NOMO-1 treated with dmso at 0.1 percent for 144 hours (cell line): ENCODE measurements around the gene BSG.
"Not testable (repeated sequence)": the region's sequence is repeated elsewhere in the genome, so short reads cannot be mapped to it uniquely, and the experiment has no call there.

Source experiments
- DNase-seq: peaks from one replicate; lab custom pipeline; 2025; ENCODE audit not compliant: unreplicated experiment; lab: John Stamatoyannopoulos, UW

The BSG gene

GRCh38 chr19:619286-620002 lies 47.0 kb downstream of the BSG start:
- no peak for DNase-seq

- DNase-seq, result no peak
These were observed 47.9 kb downstream of the BSG start for GRCh38 chr19:620166-620862.

- DNase-seq, result not testable (repeated sequence)
These were observed 48.8 kb downstream of the BSG start for GRCh38 chr19:621191-621590.

GRCh38 chr19:621819-622218 lies 49.4 kb downstream of the BSG start:
- no peak for DNase-seq

- DNase-seq, result no peak
These were observed 50.3 kb downstream of the BSG start for GRCh38 chr19:622666-623065.

GRCh38 chr19:623175-623916 lies 51.0 kb downstream of the BSG start:
- DNase-seq, result no peak

- no peak for DNase-seq
These were observed 51.6 kb downstream of the BSG start for GRCh38 chr19:623974-624373.

GRCh38 chr19:624433-625109 lies 52.2 kb downstream of the BSG start:
- DNase-seq, result no peak

GRCh38 chr19:625257-625656 lies 52.9 kb downstream of the BSG start:
- no peak for DNase-seq

- not testable (repeated sequence) for DNase-seq
These were observed 54.2 kb downstream of the BSG start for GRCh38 chr19:626566-626965.

GRCh38 chr19:628168-628567 lies 55.8 kb downstream of the BSG start:
- DNase-seq, result no peak

- not testable (repeated sequence) for DNase-seq
These were observed 57.1 kb downstream of the BSG start for GRCh38 chr19:629515-629914.

- no peak for DNase-seq
These were observed 57.7 kb downstream of the BSG start for GRCh38 chr19:629961-630714.

GRCh38 chr19:632579-633067 lies 60.2 kb downstream of the BSG start:
- peak; percentile 37 for DNase-seq
